GM18517 (cell line): ENCODE data around the gene TMPRSS3.

Experiments used
- ATAC-seq: cut with Tn5 transposase; IDR thresholded peaks from one replicate; pipeline ENCODE4 v1.9.1; 2021; ENCODE audit warnings: mild to moderate bottlenecking, moderate library complexity; ENCODE audit not compliant: unreplicated experiment

TMPRSS3 gene

DNA sequence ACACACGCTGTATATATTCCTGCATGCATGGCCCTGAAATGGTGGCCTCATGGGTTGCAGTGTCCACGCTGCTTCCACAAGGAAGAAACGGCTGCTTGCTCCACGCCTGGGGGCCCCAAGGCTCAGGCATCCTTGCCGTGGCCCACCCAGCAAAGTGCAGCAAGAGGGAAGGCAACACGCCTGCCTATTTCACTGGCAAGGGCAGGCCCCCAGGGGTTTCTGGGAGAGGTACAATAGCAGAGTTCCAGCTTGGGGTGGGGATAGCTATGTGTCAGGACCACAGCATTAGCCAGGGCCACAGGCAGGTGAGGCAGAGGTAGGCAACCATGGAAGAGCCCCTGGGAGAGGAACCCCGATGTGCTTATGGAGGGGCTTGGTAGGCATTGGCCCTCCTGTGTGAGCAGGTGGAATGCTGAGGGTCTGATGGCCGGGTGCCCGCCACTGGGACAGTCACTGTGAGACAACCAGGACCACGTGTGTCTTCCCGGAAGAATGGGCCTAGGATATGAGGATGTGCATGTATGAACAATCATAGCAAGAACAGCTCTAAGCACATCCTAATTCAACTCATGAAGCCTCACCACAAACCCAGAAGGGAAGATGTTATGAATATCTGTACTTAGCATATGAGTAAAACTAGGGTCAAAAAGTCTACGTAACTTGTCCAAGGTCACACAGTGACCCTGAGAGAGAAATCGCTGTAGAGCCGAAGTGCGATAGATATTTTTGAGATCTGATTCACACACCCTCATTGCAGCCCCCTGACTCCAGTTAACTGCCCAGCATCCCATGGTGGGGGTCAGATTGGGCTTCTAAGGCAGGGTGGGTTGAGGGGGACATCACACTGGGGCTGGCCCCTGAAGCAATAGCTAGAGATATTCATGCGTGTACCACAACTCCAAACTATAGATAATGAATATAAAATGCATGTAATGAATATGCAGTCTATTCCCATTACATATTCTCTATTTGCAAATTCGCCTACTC, 56.8 kb downstream of the TMPRSS3 start:
- ATAC-seq = no peak

- ATAC-seq = no peak
Measured at GRCh38 chr21:42337830-42338728, 57.8 kb downstream of the TMPRSS3 start.

DNA sequence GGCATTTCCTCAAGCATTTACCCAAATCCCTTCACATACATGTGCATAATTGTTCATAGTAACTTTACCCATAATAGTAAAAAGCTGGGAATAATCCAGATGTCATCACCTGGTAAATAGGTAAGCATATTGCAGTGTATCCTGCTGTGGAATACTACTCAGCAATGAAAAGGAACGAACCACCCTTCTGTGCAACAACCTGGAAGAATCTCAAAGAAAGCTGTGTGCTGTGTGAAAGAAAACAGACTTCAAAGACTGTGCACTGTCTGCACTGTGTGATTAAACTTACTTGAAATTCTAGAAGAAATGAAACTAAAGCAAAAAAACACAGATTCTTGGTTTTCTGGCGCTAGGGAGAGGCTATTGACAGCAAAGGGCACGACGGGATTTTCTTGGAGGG, 58.6 kb downstream of the TMPRSS3 start:
- ATAC-seq = no peak

GRCh38 chr21:42336054-42336453, 59.8 kb downstream of the TMPRSS3 start:
- ATAC-seq = no peak

DNA sequence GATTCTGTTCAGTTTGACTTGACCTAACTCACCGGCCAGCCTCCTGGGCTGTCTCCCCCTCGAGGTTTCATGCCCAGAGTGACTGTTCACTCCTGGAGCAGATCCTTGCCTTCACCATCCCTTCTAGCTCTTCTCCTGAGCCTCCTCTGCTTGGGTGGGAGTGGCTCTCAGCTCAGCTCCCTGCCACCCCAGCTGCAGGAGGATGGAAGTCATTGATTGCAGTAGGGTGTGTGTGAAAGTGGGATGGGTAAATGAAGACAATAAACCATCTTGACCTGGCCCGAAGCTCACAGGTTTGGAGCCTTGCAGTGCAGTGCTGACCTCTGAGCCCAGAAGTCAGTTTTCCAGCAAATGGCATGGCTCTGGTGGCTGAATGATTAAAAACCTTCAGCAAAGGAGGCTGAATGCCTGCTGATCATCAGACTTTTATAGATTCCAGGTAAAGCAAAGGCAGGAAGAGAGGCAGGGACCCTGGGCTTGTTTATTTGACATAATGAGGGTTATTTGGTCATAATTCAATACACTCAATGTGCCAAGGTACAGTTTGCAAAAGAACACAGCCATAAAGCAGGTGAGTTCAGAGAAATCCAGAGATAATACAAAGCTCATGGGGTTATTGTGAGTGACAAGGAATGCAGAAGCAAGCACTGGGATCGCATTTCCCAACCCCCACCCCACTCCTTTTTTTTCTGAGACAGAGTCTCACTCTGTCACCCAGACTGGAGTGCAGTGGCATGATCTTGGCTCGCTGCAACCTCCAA, 63.1 kb downstream of the TMPRSS3 start:
- ATAC-seq = no peak

GRCh38 chr21:42331660-42332059, 64.2 kb downstream of the TMPRSS3 start:
- ATAC-seq = no peak

DNA sequence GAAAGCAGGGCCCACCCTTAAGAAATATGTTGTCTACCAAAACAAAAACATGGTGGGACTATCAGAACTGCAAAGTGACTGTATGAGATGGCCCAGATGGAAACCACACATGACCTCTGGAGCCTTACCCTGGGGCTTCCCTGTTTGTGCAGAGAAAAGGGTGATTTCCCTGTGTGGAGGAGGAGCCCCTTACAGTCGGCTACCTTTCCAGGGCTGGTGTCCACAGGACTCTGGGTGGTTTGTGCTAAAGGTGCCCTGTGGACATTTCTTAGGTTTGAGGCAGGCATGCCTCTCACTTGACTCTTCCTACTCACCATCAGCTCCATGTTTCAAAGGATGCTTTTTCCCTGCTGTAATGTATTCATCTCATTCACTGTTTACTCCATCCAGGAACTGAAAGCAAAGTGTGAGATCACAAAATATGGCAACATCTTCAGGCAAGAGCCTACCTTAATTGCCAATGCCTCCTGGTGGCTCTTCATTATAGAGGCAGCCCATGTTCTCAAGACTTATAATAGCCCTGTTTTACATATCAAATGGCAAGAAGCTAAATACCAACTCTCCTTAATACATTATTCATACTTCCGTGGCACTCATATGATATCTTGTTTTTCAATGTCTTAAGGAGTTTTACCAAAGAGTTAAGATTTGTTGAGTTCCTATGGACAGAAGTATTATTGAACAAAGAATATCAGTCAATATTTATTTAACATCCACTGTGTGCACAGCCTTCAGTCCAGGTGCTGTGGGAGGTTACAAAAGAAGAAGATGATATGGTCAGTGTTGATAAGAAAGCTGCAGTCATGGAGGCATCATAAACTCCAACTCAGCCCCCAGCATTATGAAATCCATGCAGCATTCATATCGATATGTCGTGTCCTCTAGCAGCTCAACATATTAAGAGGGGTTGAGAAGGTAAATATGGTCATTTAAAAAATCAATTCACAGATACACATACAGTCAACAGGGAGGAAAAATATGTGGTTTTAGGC, 65.2 kb downstream of the TMPRSS3 start:
- ATAC-seq = no peak

DNA sequence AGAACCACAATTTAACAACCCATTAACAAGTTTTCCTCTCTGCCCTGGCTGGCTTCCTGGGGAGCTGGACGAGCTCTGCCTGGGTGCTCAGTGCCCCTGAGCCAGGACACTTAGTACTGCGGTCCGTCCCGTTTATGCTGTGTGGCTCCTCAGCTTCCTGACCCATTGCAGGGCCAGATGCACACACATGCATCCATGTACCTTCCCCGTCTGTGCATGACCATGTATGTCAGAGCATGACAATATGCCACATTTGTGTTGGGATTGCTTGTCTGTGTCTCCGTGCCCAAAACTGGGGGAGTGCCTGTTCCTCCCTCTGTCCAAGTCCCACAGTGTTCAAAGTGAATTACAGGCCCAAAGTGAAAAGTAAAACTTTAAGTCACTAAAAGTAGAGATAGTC, 71.0 kb downstream of the TMPRSS3 start:
- ATAC-seq = no peak
